T-helper 17 cell (primary cell): ENCODE data around the gene RAB36. TPM values are rescaled to one million over a fixed set of nuclear protein-coding genes. Genes with fewer than 3 reads are reported as not detected.
"Not testable (repeated sequence)": the region's sequence is repeated elsewhere in the genome, so short reads cannot be mapped to it uniquely, and the experiment has no call there.

ENCODE experiments used
- ATAC-seq: fragments of 150-1000 bp; cut with Tn5 transposase; 2 replicates; pipeline ENCODE4 v1.10.0; 2021; ENCODE audit warnings: mild to moderate bottlenecking, moderate library complexity
- DNase-seq, 3 donors: peaks; one replicate each; pipeline versions ENCODE4 v3.0.0 to v3.0.0-alpha.2; 2020 to 2021
- H3K9me3 ChIP-seq: one replicate; pipeline ENCODE4 v1.7.0; 2013; ENCODE audit warnings: low read length, mild to moderate bottlenecking; ENCODE audit not compliant: control insufficient read depth, poor library complexity, severe bottlenecking
- H3K27ac Mint-ChIP-seq: one replicate; pipeline ENCODE4 v1.8.0; 2022; ENCODE audit warnings: mild to moderate bottlenecking, moderate library complexity, mixed read lengths
- H3K27me3 Mint-ChIP-seq: one replicate; pipeline ENCODE4 v1.8.0; 2022; ENCODE audit warnings: mixed read lengths
- H3K36me3 Mint-ChIP-seq: one replicate; pipeline ENCODE4 v1.8.0; 2022; ENCODE audit warnings: low read depth, mixed read lengths
- H3K4me1 Mint-ChIP-seq: one replicate; pipeline ENCODE4 v1.8.0; 2022; ENCODE audit warnings: mild to moderate bottlenecking, mixed read lengths
- H3K4me3 Mint-ChIP-seq: one replicate; pipeline ENCODE4 v1.8.0; 2022; ENCODE audit warnings: mild to moderate bottlenecking, moderate library complexity, mixed read lengths
- total RNA-seq, 4 donors: library from RNA in 2 of 4; stranded (reverse) in 2 of 4; gene quantifications; one replicate each; pipeline ENCODE4 v1.2.3 and lab custom pipeline; 2022 to 2026

The RAB36 gene
- total RNA-seq, 2 donors from 2014 or later, result 1.1 to 2.4 TPM

- H3K4me3 Mint-ChIP-seq, result no peak overlapping the region
- no peaks in the 10 kb centered on the region for H3K27me3 Mint-ChIP-seq
- no peaks in the 10 kb centered on the region for H3K9me3 ChIP-seq
- DNase-seq, result no peak
- H3K27ac Mint-ChIP-seq, result peak overlapping the region; percentile 11
- H3K4me1 Mint-ChIP-seq, result peaks cover 3% of the 10 kb centered on the region
- H3K36me3 Mint-ChIP-seq, result no peaks in the 10 kb centered on the region
- no peak for ATAC-seq
Observed at GRCh38 chr22:23129149-23129548, 16.1 kb upstream of the RAB36 start.

GRCh38 chr22:23130697-23131096 lies 14.6 kb upstream of the RAB36 start:
- Mint-ChIP-seq H3K36me3 (no peaks in the 10 kb centered on the region), H3K4me3 (no peak overlapping the region)
- no peak for ATAC-seq

GRCh38 chr22:23131931-23132330 lies 13.3 kb upstream of the RAB36 start:
- ATAC-seq, result no peak
- Mint-ChIP-seq H3K36me3 (no peaks in the 10 kb centered on the region), H3K27ac (no peak overlapping the region), H3K4me3 (no peak overlapping the region), H3K27me3 (no peaks in the 10 kb centered on the region), H3K4me1 (peaks cover 3% of the 10 kb centered on the region)
- no peak for DNase-seq
- no peaks in the 10 kb centered on the region for H3K9me3 ChIP-seq

More at GRCh38 chr22:23130697-23131096, 14.6 kb upstream of the RAB36 start:
- Mint-ChIP-seq H3K27me3 (no peaks in the 10 kb centered on the region), H3K27ac (no peak overlapping the region), H3K4me1 (peaks cover 3% of the 10 kb centered on the region)
- no peak for DNase-seq
- no peaks in the 10 kb centered on the region for H3K9me3 ChIP-seq

- H3K36me3 Mint-ChIP-seq, result no peaks in the 10 kb centered on the region
- no peak overlapping the region for H3K27ac Mint-ChIP-seq
- ATAC-seq, result no peak
Observed at GRCh38 chr22:23132376-23133091, 12.7 kb upstream of the RAB36 start.

GRCh38 chr22:23133922-23134321 lies 11.4 kb upstream of the RAB36 start:
- ATAC-seq, result no peak
- no peak overlapping the region for H3K4me3 Mint-ChIP-seq

More at GRCh38 chr22:23132376-23133091, 12.7 kb upstream of the RAB36 start:
- no peak overlapping the region for H3K4me3 Mint-ChIP-seq
- no peaks in the 10 kb centered on the region for H3K9me3 ChIP-seq
- DNase-seq, result no peak
- H3K4me1 Mint-ChIP-seq, result peaks cover 3% of the 10 kb centered on the region
- H3K27me3 Mint-ChIP-seq, result no peaks in the 10 kb centered on the region

GRCh38 chr22:23136991-23137390 lies 8.3 kb upstream of the RAB36 start:
- H3K4me3 Mint-ChIP-seq, H3K27me3 Mint-ChIP-seq, ATAC-seq, H3K36me3 Mint-ChIP-seq, DNase-seq, H3K9me3 ChIP-seq: not testable (repeated sequence)
- Mint-ChIP-seq H3K27ac (peak overlapping the region; percentile 99), H3K4me1 (peaks cover 16% of the 10 kb centered on the region)

More at GRCh38 chr22:23133922-23134321, 11.4 kb upstream of the RAB36 start:
- Mint-ChIP-seq H3K4me1 (peaks cover 12% of the 10 kb centered on the region), H3K27ac (no peak overlapping the region), H3K27me3 (no peaks in the 10 kb centered on the region), H3K36me3 (no peaks in the 10 kb centered on the region)
- no peaks in the 10 kb centered on the region for H3K9me3 ChIP-seq
- DNase-seq, result no peak

- H3K9me3 ChIP-seq, result no peaks in the 10 kb centered on the region
- Mint-ChIP-seq H3K36me3 (no peaks in the 10 kb centered on the region), H3K4me1 (peaks cover 20% of the 10 kb centered on the region), H3K27ac (peak overlapping the region; percentile 99), H3K27me3 (no peaks in the 10 kb centered on the region), H3K4me3 (no peak overlapping the region)
- ATAC-seq (no peak), DNase-seq (no peak)
Observed at GRCh38 chr22:23137468-23137867, 7.8 kb upstream of the RAB36 start.

GRCh38 chr22:23137905-23138561 lies 7.2 kb upstream of the RAB36 start:
- peak; percentile 51 for ATAC-seq
- Mint-ChIP-seq H3K27ac (peak overlapping the region; percentile 99), H3K36me3 (no peaks in the 10 kb centered on the region), H3K4me3 (peak overlapping the region; percentile 53), H3K27me3 (no peaks in the 10 kb centered on the region), H3K4me1 (peaks cover 24% of the 10 kb centered on the region)
- no peak for DNase-seq
- no peaks in the 10 kb centered on the region for H3K9me3 ChIP-seq

GRCh38 chr22:23138584-23139435 lies 6.5 kb upstream of the RAB36 start:
- Mint-ChIP-seq H3K27me3 (no peaks in the 10 kb centered on the region), H3K36me3 (no peaks in the 10 kb centered on the region), H3K4me3 (peak overlapping the region; percentile 53), H3K4me1 (peaks cover 29% of the 10 kb centered on the region), H3K27ac (peak overlapping the region; percentile 99)
- ATAC-seq, result no peak
- no peaks in the 10 kb centered on the region for H3K9me3 ChIP-seq
- DNase-seq, result no peak

- H3K9me3 ChIP-seq, result no peaks in the 10 kb centered on the region
- H3K4me3 Mint-ChIP-seq, result no peak overlapping the region
- peak overlapping the region; percentile 99 for H3K27ac Mint-ChIP-seq
- H3K36me3 Mint-ChIP-seq, result no peaks in the 10 kb centered on the region
- no peaks in the 10 kb centered on the region for H3K27me3 Mint-ChIP-seq
- no peak for ATAC-seq
- H3K4me1 Mint-ChIP-seq, result peaks cover 35% of the 10 kb centered on the region
- DNase-seq, result no peak
Observed at GRCh38 chr22:23140385-23140784, 4.9 kb upstream of the RAB36 start.

- H3K27me3 Mint-ChIP-seq, result no peaks in the 10 kb centered on the region
- peak overlapping the region; percentile 86 for H3K4me3 Mint-ChIP-seq
- DNase-seq (no peak), ATAC-seq (no peak)
- H3K36me3 Mint-ChIP-seq, result no peaks in the 10 kb centered on the region
- H3K27ac Mint-ChIP-seq, result peak overlapping the region; percentile 99
- H3K4me1 Mint-ChIP-seq, result peaks cover 38% of the 10 kb centered on the region
- no peaks in the 10 kb centered on the region for H3K9me3 ChIP-seq
Observed at GRCh38 chr22:23142546-23143105, 2.7 kb upstream of the RAB36 start.

GRCh38 chr22:23143119-23143518 lies 2.2 kb upstream of the RAB36 start:
- peak overlapping the region; percentile 86 for H3K4me3 Mint-ChIP-seq
- no peak for DNase-seq
- no peaks in the 10 kb centered on the region for H3K9me3 ChIP-seq
- H3K36me3 Mint-ChIP-seq, result no peaks in the 10 kb centered on the region
- peaks cover 34% of the 10 kb centered on the region for H3K4me1 Mint-ChIP-seq
- H3K27ac Mint-ChIP-seq, result peak overlapping the region; percentile 99
- no peaks in the 10 kb centered on the region for H3K27me3 Mint-ChIP-seq
- ATAC-seq, result no peak

GRCh38 chr22:23144432-23144831 lies 845 bp upstream of the RAB36 start:
- Mint-ChIP-seq H3K4me3 (peak overlapping the region; percentile 78), H3K4me1 (peaks cover 27% of the 10 kb centered on the region), H3K27ac (peak overlapping the region; percentile 99), H3K36me3 (no peaks in the 10 kb centered on the region), H3K27me3 (no peaks in the 10 kb centered on the region)
- DNase-seq (no peak), ATAC-seq (no peak)
- no peaks in the 10 kb centered on the region for H3K9me3 ChIP-seq
